Left cardiac atrium (tissue), 4 donors: Measurements from ENCODE around the gene IL5RA. TPM values are rescaled to one million over a fixed set of nuclear protein-coding genes. Genes with fewer than 3 reads are reported as not detected.
A peak's percentile ranks its signal among the peaks of the same experiment; 100 is the strongest.

Experiments used
- ATAC-seq, 2 donors: fragments of 200-7000 bp; cut with Tn5 transposase; one replicate each; pipeline ENCODE4 v1.9.1; 2020; ENCODE audit warnings: mild to moderate bottlenecking in 2 of 2, moderate library complexity in 2 of 2
- DNase-seq: peaks from one replicate; pipeline ENCODE4 v3.0.0-alpha.2; 2020
- intact Hi-C, 2 donors: fragments of 100-400 bp; cut with DNase I; formaldehyde crosslinking; loops; one replicate each; pipeline versions ENCODE4 v1.14.1 to v1.15.1; 2022 to 2023
- total RNA-seq, 2 donors: library from RNA; stranded (reverse); fragmentation: NEBNext Ultra II Directional; extraction: Animal tissue kit (Norgen Biotek cat#: 25700); gene quantifications; one replicate each; pipeline ENCODE4 v1.2.1, GENCODE V29; 2021
- donor health status: DM: no; HTN: yes; CAD: no.
- donor health status: DM: no; HTN: yes; CAD: no; lungs with severe emphysema.
- donor health status: DM: yes; HTN: yes; CAD: no.
- donor health status: Dilated cardiomyopathy.

The IL5RA gene
- total RNA-seq, 2 donors from 2014 or later: 0.81 to 2.3 TPM

- no peak for DNase-seq
- intact Hi-C loops: no loop called here
- peak in 1 of 2 donors; percentile 39 for ATAC-seq
These were observed 521 bp downstream of the IL5RA start for GRCh38 chr3:3109407-3110298.

GRCh38 chr3:3107858-3108257 lies 2.3 kb downstream of the IL5RA start:
- ATAC-seq: no peak
- intact Hi-C loops: no loop called here
- DNase-seq: no peak

- no peak for ATAC-seq
- intact Hi-C loops: no loop called here
- DNase-seq: no peak
These were observed 3.0 kb downstream of the IL5RA start for GRCh38 chr3:3107181-3107580.

- no peak for ATAC-seq
- DNase-seq: no peak
- intact Hi-C loops: no loop called here
These were observed 4.4 kb downstream of the IL5RA start for GRCh38 chr3:3105815-3106214.

- ATAC-seq: no peak
- intact Hi-C loops: no loop called here
- no peak for DNase-seq
These were observed 4.9 kb downstream of the IL5RA start for GRCh38 chr3:3105246-3105645.

- DNase-seq (no peak), ATAC-seq (no peak)
- intact Hi-C loops: no loop called here
These were observed 7.4 kb downstream of the IL5RA start for GRCh38 chr3:3102751-3103150.

GRCh38 chr3:3101660-3102458 lies 8.3 kb downstream of the IL5RA start:
- DNase-seq (no peak), ATAC-seq (no peak)
- intact Hi-C loops: no loop called here

GRCh38 chr3:3097958-3098357 lies 12.2 kb downstream of the IL5RA start:
- intact Hi-C loops: no loop called here
- DNase-seq: no peak

GRCh38 chr3:3089017-3089416 lies 21.2 kb downstream of the IL5RA start:
- DNase-seq: no peak
- ATAC-seq: no peak
- intact Hi-C loops: no loop called here

More at GRCh38 chr3:3097958-3098357, 12.2 kb downstream of the IL5RA start:
- ATAC-seq: no peak

GRCh38 chr3:3087716-3088465 lies 22.3 kb downstream of the IL5RA start:
- no peak for ATAC-seq
- DNase-seq: no peak
- intact Hi-C loops: no loop called here

- DNase-seq (no peak), ATAC-seq (no peak)
- intact Hi-C loops: no loop called here
These were observed 22.9 kb downstream of the IL5RA start for GRCh38 chr3:3087279-3087678.

GRCh38 chr3:3086239-3086638 lies 23.9 kb downstream of the IL5RA start:
- DNase-seq (no peak), ATAC-seq (no peak)
- intact Hi-C loops: no loop called here

- intact Hi-C loops: no loop called here
- no peak for ATAC-seq
- DNase-seq: no peak
These were observed 24.4 kb downstream of the IL5RA start for GRCh38 chr3:3085782-3086181.

- DNase-seq (no peak), ATAC-seq (no peak)
- intact Hi-C loops: no loop called here
These were observed 25.3 kb downstream of the IL5RA start for GRCh38 chr3:3084890-3085289.

- DNase-seq (no peak), ATAC-seq (no peak)
- intact Hi-C loops: no loop called here
These were observed 27.8 kb downstream of the IL5RA start for GRCh38 chr3:3082234-3082924.

GRCh38 chr3:3081381-3082233 lies 28.6 kb downstream of the IL5RA start:
- intact Hi-C loops: no loop called here

GRCh38 chr3:3080309-3080708 lies 29.9 kb downstream of the IL5RA start:
- ATAC-seq (no peak), DNase-seq (no peak)
- intact Hi-C loops: no loop called here

More at GRCh38 chr3:3081381-3082233, 28.6 kb downstream of the IL5RA start:
- DNase-seq (no peak), ATAC-seq (no peak)

GRCh38 chr3:3074551-3075257 lies 35.5 kb downstream of the IL5RA start:
- DNase-seq: no peak
- ATAC-seq: no peak
- intact Hi-C loops: no loop called here
